HG02798 (cell line): ENCODE results near the gene MPL.

ENCODE experiments used
- ATAC-seq: cut with Tn5 transposase; IDR thresholded peaks from one replicate; pipeline ENCODE4 v1.9.1; 2021; ENCODE audit warnings: mild to moderate bottlenecking; ENCODE audit not compliant: unreplicated experiment, poor library complexity

MPL gene

DNA sequence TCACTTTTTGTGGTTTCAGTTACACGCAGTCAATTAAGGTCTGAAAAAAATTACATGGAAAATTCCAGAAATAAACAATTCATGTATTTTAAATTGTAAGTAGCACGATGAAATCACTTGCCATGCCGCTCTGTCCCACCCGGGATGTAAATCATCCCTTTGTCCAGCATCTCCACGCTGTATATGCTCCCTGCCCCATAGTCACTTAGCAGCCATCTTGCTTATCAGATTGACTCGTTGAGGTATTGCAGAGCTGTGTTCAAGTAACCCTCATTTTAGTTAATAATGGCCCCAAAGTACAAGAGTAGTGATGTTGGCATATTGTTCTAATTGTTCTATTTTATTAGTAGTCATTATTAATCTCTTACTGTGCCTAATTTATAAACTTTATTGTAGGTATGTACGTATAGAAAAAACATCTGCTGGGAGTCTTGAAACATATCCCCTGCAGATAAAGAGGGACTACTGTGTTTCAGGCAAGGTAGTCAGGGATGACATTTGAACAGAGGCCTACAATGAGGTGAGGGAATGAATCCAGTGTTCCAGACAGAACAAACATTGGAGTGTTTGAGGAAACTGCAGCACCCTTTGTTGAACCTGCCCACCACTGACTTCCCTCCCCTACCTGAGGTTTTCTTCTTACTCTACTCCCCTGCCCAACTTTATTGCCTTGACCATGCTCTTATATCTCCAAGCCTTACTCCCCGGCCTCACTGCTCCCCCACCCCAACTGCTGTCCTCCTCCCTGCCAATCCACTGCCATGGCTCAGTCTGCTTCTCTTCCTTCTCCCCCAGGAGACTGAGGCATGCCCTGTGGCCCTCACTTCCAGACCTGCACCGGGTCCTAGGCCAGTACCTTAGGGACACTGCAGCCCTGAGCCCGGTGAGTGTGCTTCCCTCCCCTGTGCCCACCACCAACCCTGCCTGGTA lies 14.1 kb downstream of the MPL start:
- no peak for ATAC-seq

DNA sequence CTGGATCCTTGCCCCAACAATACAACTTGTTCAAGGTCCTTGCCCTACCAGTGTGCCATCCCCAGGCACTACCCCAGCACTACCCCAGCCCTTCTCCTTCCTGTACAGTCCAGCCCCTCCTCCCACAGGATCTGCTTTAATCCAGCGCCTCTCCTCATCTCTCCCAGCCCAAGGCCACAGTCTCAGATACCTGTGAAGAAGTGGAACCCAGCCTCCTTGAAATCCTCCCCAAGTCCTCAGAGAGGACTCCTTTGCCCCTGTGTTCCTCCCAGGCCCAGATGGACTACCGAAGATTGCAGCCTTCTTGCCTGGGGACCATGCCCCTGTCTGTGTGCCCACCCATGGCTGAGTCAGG lies 14.7 kb downstream of the MPL start:
- ATAC-seq: no peak

DNA sequence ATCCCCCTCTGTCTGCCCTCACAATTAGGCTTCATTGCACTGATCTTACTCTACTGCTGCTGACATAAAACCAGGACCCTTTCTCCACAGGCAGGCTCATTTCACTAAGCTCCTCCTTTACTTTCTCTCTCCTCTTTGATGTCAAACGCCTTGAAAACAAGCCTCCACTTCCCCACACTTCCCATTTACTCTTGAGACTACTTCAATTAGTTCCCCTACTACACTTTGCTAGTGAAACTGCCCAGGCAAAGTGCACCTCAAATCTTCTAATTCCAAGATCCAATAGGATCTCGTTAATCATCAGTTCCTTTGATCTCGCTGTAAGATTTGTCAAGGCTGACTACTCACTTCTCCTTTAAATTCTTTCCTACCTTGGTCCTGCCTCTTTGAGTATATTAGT lies 15.3 kb downstream of the MPL start:
- no peak for ATAC-seq

DNA sequence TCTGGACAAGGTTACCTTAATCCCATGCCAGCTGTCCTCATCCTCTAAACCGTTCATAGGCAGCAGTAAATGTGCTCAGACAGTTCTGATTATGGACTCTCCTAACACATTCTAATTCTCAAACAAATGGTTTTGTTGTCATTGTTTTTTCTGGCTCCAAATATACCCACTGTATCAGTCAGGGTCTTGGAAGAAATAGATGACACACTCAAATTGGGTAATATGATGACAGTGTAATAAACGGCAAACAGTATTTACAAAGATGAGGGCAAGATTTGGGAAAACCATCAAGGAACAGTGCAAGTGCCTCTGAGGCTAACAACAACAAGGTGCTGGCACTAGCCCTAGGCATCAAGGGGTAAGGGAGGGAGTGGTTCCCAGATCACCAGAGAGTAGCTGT lies 16.9 kb downstream of the MPL start:
- ATAC-seq: no peak

DNA sequence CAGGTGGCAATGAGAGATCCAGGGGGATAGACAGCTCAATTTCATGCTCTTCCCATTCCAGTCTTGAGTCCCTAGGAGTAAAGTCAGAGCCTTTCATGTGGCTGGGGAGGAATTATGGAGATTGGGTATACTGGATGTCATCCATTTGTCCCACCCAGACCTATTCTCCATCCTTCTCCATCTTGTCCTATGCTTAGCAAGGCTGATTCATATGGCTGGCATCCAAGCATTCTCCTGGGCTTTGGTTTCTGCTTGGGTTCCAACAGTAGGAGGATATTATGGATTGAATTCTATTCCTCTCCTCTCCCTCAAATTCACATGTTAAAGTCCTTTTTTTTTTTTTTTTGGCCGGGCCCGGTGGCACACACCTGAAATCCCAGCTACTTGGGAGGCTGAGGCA lies 17.3 kb downstream of the MPL start:
- ATAC-seq: no peak

DNA sequence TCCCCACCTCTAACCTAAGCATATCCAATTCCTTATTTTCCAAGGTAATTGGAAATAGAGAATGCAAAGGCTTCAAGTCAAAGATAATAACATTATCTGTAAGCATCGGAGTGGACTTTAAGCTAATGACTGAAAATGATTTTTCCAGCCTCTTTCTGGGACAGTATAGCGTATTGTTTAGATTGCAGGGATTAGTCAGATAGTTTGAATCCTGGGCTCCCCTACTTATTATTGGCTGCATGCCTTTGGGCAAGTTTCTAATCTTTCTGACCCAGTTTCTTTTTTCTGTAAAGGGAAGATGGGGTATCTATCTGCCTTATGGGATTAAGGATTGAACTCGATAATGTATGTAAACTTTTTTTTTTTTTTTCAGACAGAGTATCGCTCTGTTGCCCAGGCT lies 19.6 kb downstream of the MPL start:
- ATAC-seq: no peak

DNA sequence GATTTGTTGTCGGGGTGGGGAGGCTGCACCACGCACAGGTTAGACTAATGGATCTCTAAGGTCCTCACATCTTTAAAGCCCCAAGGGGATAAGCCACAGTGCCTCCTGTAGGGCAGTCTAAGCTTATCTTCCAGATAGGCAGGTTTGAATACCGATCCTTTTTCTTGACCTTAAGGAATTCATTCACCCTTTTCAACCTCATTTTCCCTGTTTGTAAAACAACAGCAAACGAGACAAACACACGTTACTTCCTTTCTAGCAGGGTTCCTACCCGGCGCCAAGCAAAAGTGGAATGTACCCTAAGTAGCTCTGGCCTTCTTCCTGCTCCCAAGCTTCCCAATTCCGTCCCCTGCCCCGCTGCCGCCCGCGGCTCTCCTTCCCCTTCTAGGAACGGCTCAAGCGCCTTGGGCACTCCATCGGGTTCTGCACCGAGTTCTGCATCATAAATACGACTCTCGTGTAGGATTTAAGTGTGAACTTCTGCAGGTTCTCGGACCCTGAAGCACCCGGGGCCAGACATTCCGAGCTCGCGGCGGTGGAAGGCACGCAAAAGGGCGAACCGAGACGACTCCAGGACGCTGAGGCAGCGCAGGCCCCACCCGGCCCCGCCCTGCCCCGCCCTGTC lies 20.6 kb downstream of the MPL start:
- no peak for ATAC-seq

DNA sequence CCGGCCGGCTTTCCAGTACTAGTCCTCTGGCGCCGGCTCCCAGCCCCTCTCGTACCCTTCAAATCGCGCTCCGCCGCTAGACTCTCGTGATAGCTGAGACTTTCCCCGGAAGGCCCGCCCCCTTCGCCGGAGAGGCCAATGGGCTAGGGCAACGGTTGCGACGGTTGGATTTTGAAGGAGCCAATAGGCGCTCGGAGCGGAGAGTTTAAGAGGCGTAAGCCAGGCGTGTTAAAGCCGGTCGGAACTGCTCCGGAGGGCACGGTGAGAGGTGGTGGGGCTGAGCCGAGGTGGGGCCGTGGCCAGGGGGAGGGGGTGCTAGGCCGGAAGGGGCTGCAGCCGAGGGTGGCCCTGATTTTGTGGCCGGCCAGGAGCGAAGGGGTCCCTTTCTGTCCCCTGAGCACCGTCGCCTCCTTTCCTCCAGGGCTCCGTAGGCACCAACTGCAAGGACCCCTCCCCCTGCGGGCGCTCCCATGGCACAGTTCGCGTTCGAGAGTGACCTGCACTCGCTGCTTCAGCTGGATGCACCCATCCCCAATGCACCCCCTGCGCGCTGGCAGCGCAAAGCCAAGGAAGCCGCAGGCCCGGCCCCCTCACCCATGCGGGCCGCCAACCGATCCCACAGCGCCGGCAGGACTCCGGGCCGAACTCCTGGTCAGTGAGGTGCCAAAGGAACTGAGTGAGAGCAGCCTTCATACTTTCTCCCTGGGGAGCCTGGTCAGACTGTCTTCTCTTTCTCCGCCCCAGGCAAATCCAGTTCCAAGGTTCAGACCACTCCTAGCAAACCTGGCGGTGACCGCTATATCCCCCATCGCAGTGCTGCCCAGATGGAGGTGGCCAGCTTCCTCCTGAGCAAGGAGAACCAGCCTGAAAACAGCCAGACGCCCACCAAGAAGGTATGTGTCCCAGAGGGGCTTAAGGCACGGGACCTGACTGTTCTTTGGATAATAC lies 21.4 kb downstream of the MPL start, which contains the start of gene CDC20:
Gene CDC20, plus strand, starts transcription at position 236 of the 948 bp plus-strand sequence. Its CDS starts 235 bp downstream, at position 471.
- peak; percentile 95 for ATAC-seq

DNA sequence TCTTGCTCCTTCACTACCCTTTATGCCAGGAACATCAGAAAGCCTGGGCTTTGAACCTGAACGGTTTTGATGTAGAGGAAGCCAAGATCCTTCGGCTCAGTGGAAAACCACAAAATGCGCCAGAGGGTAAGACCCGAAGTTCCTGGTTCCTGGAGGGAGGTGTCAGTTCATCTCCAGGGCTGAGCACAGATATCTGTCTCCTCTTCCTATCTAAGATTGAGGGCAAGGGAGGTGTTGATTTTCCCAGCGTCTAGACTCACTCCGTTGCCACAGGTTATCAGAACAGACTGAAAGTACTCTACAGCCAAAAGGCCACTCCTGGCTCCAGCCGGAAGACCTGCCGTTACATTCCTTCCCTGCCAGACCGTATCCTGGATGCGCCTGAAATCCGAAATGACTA lies 22.1 kb downstream of the MPL start:
- ATAC-seq: no peak

DNA sequence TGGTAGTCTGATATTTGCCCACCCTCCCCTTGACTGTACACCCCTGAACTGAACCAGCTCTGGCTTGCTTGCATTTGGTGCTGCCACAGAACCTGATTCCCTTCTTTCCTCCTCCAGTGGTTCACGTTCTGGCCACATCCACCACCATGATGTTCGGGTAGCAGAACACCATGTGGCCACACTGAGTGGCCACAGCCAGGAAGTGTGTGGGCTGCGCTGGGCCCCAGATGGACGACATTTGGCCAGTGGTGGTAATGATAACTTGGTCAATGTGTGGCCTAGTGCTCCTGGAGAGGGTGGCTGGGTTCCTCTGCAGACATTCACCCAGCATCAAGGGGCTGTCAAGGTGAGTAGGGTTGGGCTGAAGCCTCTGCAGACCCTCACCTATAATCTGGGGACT lies 23.0 kb downstream of the MPL start:
- ATAC-seq: no peak

DNA sequence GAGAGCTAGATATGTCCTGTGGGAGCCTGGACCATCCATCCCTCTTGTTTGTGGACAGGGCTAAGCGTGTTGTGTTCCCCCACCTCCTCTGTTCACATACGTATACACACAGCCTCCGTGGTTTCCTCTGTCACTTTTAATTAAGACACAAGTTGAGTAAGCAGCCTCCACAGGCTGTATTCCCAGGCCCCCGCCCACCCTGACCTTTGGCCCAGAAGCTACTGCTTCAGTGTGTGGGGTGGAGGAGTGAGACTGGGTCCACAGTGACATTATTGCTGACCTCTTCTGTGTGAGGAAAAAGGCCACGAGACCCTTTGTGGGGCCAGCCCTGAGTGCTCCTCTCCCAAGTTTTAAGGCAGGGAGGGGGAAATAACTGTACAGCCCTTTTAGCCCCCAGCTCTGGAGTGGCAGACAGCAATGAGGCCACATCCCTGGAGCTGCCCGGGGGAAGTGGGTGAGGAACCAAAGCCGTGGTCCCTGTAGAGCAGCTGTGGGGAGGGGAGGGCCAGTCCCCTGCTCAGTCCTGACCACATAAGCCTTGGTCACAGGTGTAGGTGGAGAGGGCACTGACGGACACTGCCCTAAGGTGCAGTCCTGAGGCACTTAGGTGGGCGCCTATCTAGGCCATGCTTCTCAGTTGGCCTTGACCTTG lies 25.8 kb downstream of the MPL start:
- no peak for ATAC-seq

DNA sequence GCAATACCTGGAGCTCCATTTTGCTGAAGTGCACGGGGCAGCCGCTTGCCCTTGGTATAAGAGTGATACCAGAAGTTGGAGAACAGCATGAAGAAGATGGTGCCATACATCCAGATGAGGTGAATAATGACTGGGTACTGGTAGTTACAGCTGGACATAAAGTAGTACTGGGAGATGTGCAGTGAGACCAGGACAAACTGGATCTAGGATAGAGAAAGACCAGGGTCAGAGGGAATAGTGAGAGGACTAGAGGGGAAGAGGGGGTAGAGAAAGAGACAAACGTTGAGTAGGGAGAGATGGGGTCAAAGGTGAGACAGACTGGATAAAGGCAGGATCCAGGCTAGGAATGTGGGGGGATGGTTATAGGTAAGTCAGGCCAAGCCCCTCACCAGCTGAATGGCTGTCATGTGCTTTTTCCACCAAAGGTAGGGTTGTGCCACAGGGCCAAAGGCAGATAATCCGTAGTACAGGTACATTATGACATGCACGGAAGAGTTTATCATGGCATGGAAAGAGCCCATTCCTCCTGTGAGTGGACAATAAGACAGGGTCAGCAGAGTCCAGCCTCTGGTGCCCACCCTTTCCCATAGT lies 26.4 kb downstream of the MPL start:
- ATAC-seq: no peak

DNA sequence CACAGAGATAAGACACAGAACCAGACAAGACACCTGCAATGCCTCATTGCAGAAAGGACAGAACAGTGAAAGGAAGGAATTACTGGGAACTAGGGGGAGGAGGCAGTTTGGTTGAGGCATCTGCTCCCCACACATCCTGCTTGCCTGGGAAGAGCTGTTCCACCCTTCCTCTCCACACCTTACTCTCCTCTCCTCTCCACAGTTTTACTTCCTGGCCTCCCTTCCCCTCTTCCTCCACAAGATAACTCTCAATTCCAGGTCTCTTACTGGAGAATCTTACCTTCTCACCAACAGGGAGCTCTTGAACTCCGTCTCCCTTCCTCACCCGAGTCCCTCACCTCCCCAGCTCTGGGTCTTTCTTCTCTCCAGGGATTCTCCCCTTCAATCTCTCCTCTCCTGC lies 28.1 kb downstream of the MPL start:
- ATAC-seq: no peak

DNA sequence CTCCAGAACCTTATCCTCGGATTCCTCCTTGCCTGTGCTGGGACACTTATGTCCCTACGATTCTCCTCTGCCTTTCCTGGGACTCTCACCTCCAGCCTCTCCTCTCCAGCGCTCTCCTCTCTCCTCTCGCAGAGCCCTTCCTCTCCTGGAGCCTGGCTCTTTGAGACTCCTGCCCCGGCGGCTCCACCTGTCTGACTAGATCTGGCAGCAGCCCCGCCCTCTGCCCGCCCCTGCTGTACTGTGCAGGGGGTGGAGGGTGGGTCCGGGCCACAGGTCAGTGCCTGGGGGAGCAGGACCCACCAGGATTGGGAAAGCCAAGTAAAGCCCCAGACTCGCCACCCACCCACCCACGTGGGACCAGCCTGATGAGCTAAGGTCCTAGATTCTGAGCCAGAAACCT lies 28.6 kb downstream of the MPL start:
- ATAC-seq: no peak

DNA sequence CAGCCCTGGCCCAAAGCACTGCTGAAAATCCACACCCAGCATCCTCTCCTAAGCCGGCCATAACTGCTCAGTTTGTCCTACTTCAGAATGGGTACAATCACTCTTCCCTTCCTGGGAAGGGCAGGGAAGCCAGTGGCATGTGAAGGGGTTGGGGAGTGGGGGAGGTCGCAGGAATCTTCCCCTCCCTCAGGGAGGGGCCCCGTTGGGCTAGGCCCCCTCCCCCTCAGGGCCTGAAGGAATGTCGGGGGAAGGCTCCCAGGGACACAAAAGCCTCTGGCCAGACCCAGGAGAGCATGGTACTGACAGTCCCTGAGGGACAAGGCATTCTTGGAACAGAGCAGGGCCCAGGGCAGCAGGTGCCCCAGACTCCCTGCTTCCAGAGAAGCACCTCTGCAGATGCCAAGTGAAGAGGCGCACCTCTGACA lies 29.0 kb downstream of the MPL start:
- no peak for ATAC-seq

DNA sequence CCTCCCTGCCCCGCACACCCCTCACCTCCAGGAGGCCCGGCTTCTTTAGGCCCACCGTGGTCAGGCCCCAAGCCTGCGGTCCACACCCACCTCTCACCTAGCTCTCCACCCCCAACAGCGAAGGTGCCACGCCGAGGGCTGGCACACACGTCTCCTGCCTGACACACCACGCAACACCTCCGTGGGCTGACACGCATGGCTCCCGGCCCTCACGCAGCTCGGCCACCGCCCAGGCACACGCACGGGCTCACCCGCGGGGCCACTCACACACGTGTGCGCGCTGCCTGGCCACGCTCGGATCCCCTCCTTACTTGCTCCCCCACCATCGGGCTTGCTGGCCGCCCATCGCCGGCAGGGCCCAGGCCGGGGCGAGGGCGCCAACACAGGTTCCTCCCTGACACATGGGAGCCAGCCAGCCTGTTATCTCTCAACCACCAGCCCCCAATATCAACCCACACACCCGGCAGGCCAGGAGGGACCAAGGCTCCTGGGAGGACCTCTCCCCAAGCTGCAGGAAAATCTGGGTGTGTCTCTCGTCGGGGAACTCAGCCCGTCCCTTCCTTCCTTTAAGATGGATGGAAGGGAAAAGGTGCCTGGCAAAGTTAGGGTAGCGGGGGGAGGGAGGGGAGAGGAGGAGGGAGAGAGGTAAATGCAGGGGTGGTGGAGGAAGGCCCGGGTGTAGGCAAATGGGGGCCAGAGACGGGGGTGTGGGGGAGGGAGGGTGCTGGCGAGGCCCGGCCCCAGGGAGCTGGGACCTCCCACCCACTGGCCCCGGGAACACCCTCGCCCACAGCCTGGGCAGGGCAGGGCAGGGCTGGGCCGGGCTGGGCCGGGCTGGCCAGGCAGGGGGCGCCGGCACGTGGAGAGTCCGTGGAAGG lies 29.6 kb downstream of the MPL start:
- ATAC-seq: peak; percentile 50

DNA sequence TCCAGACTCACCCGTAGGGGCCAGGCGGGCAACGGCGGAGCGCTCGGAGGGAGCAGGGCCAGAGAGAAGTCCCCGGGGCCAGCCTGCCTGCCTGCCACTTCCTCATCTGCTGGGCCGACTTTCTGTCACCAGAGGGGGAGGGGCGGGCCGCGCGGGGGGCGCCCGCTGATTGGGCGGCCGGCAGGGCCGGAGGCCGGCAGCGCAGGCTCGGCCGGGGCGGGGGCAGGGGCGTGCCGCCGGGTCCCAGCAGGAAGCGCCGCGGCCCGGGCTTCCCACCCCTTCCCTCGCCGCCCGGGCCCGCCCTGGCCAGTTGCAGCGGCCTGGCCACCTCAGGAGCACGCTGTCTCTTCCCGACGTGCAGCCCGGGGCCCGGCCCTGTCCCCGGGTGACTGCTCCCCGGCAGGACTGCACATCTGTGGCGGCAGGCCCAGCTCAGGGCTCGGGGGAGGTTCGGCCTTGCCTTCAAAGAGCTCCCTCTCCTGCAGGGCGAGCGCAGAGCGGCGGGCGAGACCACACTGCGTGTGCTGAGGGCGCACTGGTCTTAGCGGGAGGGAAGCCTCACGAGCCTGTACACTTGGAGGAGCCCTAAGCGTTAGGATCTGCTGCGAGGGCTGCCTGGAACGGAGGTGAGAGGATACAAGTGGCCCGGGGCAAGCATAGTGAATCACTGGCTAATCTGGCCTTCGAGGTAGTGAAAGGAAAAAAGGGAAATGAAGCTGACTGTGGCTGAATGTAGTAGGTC lies 30.5 kb downstream of the MPL start, which contains the start of gene ELOVL1:
Gene ELOVL1, minus strand, starts transcription at position 108 of the 742 bp plus-strand sequence. CDS start 2,402 bp downstream, outside the sequence.
- peak; percentile 82 for ATAC-seq

DNA sequence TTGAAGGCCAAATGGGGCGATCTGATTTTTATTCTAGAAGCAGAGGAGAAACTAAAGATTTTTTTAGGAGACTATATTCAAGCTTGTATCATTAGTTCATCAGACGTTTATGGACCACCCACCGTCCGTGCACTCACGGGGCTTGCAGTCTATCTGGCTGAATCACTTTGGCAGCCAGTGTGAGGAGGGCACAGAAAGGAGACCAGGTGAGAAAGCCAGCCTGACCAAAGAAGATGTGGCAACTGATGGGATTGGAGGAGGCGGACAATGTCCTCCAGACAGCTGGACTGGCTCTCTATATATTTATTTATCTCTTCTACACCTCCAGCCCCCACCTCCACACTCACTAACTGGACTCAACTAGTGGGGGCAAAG lies 31.0 kb downstream of the MPL start:
- no peak for ATAC-seq
